Mononuclear cell (primary cell): ENCODE results near the gene TUB. TPM values are rescaled to one million over a fixed set of nuclear protein-coding genes. Genes with fewer than 3 reads are reported as not detected.

ENCODE experiments used
- H3K27me3 ChIP-seq: 2 replicates; pipeline ENCODE4 v1.6.0; 2011; ENCODE audit warnings: low read length, control low read depth; ENCODE audit not compliant: insufficient read depth
- H3K4me1 ChIP-seq: 2 replicates; pipeline ENCODE4 v1.5.1; 2011; ENCODE audit warnings: mild to moderate bottlenecking, low read length, control low read depth; ENCODE audit not compliant: insufficient read depth
- H3K4me3 ChIP-seq: 2 replicates; pipeline ENCODE4 v1.5.1; 2011; ENCODE audit warnings: mild to moderate bottlenecking, low read length, moderate library complexity
- H3K9me3 ChIP-seq: 2 replicates; pipeline ENCODE4 v1.5.1; 2011; ENCODE audit warnings: low read depth, mild to moderate bottlenecking, control low read depth, low read length
- total RNA-seq: library from RNA; depleted of rRNA; stranded (reverse); fragments of >200 nt; gene quantifications from one replicate; pipeline ENCODE4 v1.2.3, GENCODE V29; 2012

TUB gene
- total RNA-seq, 1 donor = under 0.01 TPM

DNA sequence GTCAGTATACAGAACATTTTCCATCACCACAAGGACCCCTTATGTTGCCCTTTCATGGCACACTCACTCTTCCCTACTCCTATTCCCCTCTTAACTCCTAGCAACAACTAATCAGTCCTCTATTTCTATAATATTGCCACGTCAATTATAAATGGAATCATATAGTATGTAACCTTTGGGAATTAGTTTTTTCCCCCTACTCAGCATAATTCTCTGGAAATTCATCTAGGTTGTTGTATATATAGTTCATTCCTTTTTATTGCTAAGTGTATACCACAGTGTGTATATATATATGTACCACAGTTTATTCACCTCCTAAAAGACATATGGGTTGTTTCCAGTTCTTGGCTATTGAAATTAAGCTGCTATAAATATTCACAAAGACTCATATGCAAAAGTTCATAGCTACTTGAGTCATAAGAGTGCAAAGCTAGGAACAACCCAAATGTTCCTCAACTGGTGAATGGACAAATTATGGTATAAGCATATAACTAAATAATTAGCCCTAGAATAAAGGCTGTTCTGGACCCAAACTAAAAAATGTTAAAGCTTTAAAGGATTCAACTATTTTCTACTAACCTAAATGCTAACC, 41.3 kb downstream of the TUB start:
- Histone ChIP-seq H3K4me3 (no peak overlapping the region), H3K9me3 (no peaks in the 10 kb centered on the region), H3K27me3 (no peaks in the 10 kb centered on the region), H3K4me1 (no peaks in the 10 kb centered on the region)

DNA sequence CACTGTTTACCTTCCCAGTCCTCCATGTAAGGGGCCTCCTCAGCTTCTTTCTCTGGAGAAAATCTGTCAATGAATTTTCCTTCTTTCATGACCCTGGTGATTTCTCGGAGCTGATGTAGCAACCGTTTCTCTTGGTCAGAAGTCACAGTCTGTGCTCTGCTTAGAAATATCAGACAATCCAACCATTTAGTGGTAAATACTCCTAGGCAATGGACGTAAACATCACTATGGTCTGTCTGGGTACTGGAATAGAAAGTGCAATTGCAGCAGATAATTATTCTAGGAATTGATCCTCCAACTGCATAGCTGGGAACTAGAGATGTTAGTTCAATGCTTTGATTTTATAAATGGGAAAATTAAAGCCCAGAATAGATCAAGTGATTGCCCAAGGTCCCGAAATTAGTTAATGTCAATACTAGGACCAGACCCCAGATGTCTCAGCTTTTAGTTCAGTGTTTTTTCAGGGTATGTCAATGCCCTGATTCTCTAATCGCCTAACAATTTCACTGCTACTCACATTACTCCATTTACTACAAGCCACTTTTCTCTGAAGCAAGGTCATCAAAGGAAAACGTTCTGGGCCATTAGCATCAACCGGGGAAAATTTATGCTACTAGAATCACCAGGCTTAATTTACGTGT, 45.8 kb downstream of the TUB start:
- H3K4me1 ChIP-seq = no peaks in the 10 kb centered on the region
- no peaks in the 10 kb centered on the region for H3K9me3 ChIP-seq
- H3K27me3 ChIP-seq = no peaks in the 10 kb centered on the region
- no peak overlapping the region for H3K4me3 ChIP-seq

DNA sequence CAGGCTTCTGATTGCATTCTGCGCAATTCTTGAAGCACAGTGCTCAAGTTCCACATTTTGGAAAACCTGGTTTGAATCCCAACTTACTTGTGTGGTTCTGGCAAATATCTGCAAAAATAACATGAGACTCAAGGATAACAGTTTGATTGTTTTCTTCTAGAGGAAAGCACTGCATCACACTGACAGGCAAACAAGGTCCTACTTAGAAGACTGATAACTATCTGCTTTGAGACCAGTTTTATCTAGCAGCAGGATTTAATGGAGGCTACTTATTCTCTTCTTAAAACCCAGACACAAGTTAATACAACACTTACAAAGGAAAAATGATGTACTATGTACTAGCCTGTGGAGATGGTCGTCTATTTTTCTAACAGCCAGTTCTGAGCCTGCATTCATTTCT, 46.4 kb downstream of the TUB start:
- H3K4me1 ChIP-seq = no peaks in the 10 kb centered on the region

DNA sequence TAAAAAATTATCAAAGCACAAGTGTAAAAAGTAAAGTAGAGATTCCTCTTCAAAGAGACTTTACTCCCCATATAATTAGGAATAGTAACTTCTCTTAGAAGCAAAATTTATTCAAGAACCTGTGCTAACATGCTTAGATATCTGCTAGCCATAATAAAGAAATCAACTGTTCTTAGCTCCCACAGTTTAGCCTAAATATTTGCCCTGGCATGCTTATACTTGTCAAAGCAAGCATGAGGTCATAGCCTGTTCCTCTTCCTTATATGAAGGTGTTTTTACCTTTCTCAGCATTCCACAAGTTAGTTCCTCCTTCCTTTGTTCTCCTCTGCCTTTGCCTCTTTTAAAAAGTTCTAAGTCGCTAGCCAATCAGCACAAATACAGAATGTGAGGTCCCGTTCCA, 57.5 kb downstream of the TUB start:
- Histone ChIP-seq H3K27me3 (no peaks in the 10 kb centered on the region), H3K9me3 (no peaks in the 10 kb centered on the region), H3K4me3 (no peak overlapping the region), H3K4me1 (no peaks in the 10 kb centered on the region)

More for the DNA sequence above, 46.4 kb downstream of the TUB start:
- H3K27me3 ChIP-seq = no peaks in the 10 kb centered on the region
- H3K4me3 ChIP-seq = no peak overlapping the region
- H3K9me3 ChIP-seq = no peaks in the 10 kb centered on the region

GRCh38 chr11:8149726-8150125, 68.7 kb downstream of the TUB start:
- H3K4me3 ChIP-seq = no peak overlapping the region
- no peaks in the 10 kb centered on the region for H3K27me3 ChIP-seq
- no peaks in the 10 kb centered on the region for H3K9me3 ChIP-seq
- H3K4me1 ChIP-seq = no peaks in the 10 kb centered on the region

Other genes starting within 250 kb of the TUB start
- not detected for gene OR10A6, start 149.9 kb upstream of the TUB start, total RNA-seq
- not detected for gene OR10A3, start 139.5 kb upstream of the TUB start, total RNA-seq
- gene NLRP10, start 115.8 kb upstream of the TUB start, total RNA-seq = not detected
- gene EIF3F, start 93.9 kb upstream of the TUB start, total RNA-seq = 417 TPM
- 27.5 TPM for gene RIC3, start 87.8 kb downstream of the TUB start, total RNA-seq
- not detected for gene LMO1, start 182.7 kb downstream of the TUB start, total RNA-seq